Suppressor macrophage treated with lipopolysaccharide for 4 hours (primary cell): Measurements from ENCODE around the gene MRTFA.
"Not testable (repeated sequence)": the region's sequence is repeated elsewhere in the genome, so short reads cannot be mapped to it uniquely, and the experiment has no call there.

Source experiments
- DNase-seq: peaks from one replicate; pipeline ENCODE4 v3.0.0-alpha.2; 2020

The MRTFA gene

DNA sequence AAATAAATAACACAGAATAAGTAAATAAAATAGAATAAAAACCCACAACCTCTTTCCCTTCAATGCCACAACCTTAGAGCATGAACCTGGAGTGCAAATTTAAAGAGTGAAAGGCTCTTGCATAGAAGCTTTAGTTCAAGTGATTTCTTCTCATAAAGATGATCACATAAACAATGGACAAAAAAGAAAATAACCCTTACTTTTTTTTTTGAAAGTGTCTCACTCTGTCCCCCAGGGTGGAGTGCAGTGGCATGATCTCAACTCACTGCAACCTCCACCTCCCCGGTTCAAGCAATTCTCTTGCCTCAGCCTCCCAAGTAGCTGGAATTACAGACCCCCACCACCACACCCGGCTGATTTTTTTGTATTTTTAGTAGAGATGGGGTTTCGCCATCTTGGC, 10.7 kb downstream of the MRTFA start:
- DNase-seq = not testable (repeated sequence)

DNA sequence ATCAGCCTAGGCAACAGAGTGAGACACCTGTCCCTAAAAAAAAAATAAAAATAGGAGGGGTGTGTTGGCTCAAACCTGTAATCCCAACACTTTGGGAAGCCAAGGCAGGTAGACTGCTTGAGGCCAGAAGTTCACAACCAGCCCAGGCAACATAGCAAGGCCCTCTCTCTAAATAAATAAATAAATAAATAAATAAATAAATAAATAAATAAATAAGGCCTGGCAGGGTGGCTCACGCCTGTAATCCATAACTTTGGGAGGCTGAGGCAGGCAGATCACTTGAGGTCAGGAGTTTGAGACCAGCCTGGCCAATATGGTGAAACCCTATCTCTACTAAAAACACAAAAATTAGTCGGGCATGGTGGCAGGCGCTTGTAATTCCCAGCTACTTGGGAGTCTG, 11.2 kb downstream of the MRTFA start:
- DNase-seq = not testable (repeated sequence)

DNA sequence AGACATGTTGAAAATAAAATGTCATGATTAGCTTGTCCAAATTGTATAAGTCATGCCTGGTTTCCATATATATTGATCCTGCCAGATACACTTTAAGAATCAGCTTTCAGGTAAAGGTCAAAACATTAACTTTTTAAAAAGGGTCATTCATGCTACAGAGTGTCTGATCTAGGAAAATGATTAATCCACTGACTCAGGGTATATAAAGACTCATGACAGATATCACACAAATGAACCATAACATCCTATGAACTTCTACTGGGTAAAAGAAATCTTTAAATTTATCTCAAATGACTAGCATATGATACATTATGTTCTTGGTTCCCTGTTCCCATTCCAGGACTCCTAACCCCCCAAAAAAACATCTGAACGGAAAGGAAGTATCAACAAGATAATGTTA, 11.7 kb downstream of the MRTFA start:
- DNase-seq = no peak

DNA sequence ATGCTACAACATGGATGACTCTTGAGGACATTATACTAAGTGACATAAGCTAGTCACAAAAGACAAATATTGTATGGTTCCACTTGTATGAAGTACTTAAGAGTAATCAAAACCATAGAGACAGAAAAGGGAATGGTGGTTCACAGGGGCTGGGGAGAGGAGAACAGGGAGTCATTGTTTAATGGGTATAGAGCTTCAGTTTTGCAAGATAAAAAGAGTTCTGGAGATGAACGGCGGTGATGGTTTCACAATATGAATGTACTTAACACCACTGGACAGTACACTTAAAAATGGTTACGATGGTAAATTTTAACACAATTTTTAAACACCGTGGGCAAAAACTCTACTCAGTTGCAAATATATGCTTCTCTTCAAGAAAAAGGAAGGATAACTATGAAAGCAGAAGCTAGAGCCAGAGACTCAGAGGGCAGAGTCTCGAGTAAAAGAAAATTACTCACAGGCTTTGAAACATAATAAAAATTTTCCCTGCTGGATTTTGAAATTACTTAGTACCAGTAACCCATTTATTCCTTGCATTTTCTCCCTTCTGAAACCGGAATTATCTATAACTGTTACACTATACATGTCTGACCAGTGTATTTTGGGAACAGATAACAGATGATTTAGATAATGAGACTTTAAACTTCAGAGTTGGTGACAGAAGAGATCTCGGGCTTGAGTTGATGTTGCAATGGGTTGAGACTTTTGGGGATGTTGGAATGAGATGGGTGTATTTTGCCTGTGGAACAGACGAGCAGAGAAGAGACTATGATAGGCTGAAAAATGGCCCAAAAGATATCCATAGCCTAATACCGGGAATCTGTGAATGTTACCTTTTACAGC, 15.0 kb downstream of the MRTFA start:
- DNase-seq = peak; percentile 84

DNA sequence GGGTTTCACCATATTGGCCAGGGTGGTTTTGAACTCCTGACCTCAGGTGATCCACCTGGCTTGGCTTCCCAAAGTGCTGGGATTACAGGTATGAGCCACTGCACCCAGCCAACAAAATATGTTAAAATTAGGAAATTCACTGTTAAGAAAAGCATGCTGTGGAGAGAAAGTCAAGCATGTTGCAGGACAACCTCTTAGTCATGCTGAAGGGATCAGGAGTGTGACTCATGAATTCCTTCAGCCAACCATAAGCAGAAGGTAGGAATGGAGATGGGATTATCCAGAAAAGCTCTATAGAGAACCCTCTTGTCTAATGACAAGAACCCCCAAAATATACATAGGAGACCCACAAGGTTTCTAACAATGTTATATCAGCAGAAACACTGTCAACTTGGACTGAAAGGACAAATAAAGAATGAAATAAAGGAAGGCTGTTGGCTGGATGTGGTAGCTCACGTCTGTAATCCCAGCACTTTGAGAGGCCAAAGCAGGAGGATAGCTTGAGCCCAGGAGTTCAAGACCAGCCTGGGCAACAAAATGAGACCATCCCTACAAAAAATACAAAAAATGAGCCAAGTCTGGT, 16.0 kb downstream of the MRTFA start:
- peak; percentile 53 for DNase-seq

DNA sequence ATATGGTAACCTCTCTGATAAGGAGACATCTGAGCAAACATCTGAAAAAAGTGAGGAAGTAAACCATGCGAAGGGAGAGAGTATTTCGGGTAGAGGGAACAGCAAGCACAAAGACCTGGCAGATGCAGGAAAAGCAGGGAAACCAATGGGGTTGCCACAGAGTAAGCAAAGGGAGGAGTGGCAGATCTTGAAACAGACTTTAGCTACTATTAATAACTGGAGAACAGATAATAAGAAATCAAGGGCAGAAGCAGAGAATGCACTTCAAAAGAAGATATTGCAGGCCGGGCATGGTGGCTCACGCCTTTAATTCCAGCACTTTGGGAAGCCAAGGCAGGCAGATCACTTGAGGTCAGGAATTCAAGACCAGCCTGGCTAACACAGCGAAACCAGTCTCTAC, 18.1 kb downstream of the MRTFA start:
- no peak for DNase-seq

DNA sequence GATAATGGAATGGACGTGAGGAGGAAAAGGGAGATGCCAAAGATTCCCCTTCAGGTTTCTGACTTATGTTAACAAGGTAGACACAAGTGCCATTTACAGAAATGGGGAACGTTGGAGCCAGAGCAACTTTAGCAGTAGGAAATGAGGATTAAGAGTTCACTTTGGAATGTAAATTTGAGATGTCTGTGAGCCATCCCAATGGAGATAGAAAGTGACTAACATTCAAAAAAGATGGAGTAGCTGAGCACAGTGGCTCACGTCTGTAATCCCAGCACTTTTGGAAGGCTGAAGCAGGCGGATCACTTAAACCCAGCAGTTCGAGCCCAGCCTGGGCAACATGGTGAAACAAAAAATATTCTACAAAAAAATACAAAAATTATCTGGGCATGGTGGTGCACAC, 19.9 kb downstream of the MRTFA start:
- no peak for DNase-seq

DNA sequence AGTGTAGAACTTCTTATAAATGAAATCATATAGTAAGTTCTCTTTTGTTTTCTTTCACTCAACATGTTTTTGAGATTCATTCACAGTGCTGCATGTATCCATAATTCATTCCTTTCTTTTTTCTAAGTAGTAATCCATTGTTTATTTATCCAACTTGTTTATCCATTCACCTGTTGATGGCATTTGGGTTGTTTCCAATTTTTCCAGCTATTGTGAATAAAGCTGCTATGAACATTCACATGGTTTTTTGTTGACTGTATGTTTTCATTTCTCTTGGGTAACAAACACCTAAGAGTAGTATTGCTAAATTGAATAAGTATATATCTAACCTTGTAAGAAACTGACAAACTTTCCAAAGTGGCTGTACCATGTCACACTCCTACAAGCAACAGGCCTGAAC, 23.5 kb downstream of the MRTFA start:
- no peak for DNase-seq

DNA sequence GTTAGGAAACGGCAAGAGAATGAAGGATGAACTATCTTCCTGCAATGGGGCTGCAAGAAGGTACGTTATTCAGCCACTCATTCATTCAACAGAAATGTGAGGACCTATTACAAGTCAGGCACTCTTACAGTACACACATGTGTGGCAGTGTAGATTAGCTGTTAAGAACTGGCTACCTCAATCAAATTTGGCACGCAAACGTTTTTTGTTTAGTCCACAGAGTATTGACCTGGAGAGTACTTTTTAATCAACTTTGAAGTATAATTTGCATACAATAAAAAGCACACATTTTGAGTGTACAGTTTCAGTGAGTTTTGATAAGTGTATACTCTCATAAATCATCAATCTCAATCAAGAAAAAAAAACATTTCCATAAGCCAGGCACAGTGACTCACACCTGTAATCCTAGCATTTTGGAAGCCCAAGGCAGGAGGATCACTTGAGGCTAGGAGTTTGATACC, 24.2 kb downstream of the MRTFA start:
- no peak for DNase-seq

DNA sequence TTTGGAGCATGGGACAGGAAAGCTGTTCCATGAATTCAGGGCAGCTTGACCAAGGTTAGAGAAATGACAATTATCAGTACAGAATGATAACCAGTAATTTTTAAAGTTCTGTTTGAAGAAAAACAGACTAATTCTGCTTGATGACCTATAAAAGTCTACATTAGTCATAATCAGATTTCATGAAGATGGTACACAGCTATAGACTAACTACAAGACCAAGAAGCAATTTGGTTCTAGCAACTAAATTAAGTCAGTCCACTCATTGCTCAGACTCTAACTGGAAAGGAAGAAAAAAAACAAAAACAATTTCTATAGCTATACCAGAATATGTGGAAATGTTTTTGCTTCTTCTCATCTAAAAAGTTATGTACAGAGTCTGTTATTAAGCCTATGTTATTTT, 24.9 kb downstream of the MRTFA start:
- no peak for DNase-seq

DNA sequence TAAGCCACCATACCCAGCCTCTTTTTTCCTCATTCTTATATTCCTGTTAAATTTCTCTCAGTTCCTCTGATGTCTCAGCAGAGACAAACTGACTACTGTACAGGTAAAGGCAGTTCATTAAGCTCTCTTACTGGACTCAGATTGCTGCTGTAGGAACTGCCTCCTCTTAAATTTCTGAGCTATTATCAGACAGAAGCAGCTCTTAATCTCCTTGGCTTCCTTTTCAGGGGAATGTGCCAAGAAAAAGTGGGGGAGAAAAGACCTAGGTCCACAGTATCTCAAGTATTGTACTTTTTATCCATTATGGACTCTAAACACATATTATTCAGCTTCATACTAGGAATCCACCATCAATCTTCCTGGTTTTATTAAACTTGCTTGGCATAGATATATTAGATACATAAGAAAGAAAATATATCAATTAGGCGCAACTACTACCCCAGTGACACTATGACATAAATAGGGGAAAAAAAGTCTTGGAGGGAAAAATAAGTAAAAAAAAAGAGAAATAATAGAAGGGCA, 26.1 kb downstream of the MRTFA start:
- DNase-seq = no peak

DNA sequence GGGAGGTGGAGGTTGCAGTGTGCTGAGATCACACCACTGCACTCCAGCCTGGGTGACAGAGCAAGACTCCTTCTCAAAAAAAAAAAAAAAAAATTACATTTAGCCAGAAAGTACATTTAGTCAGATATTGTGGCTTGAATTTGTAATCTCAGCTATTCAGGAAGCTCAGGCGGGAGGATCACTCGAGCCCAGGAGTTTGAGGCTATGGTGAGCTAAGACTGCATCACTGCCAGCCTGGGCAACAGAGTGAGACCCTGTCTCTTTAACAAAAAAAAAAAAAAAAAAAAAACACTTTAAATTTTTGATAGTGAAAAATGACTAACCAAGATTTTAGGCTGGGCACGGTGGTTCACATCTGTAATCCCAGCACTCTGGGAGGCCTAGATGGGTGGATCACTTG, 27.3 kb downstream of the MRTFA start:
- DNase-seq = no peak

DNA sequence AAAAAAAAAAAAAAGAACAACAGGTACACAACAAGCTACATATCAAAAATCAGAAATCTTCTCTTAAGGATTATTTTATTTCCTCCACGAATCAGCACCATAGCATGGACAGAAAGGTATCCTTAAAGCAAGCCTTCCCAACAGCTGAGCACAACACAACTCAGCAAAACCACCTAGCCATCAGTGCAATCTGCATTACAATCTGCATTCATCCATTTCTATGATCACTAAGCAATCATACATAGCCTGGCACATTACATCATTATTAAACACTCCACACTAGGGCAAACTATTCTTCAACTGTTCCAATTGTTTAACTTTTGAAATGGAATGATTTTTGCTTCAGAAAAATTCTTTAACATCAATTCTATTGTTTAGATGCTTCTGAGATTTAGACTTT, 29.0 kb downstream of the MRTFA start:
- no peak for DNase-seq

DNA sequence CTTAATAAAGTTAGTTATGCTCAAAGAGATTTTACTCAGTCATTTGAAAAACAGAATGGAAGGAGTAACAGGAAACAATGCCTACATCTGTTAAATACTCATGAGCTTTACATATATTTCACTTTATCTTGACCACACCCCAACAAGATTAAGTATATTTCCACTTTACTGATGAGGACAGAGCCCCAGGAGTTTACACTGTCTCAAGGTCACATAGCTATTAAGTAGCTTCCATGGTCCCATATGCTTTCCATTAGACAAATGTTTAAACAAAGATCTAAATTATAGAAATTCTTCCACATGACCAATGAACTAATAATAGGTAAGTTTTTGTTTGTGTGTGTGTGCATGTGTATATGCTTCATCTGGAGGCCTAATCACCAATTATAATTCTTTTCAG, 30.2 kb downstream of the MRTFA start:
- no peak for DNase-seq

DNA sequence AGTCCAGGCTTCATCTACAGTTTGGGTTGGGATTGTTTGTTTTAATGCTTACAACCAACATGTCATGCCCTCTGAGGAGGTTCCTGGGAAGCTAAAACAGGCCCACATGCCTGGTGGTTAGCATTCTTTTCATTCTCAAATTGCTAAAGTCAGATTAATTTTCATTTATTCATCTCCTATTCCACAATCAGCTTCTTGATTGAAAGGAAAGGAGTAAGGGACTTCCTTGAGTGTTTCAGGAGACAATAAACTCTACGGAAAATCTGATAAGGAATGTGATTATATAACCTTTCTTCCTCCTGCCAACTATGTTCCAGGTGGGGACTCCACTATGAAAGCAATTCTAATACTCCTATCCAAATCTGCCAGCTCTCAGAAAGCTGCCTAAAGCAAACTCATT, 30.8 kb downstream of the MRTFA start:
- DNase-seq = no peak

DNA sequence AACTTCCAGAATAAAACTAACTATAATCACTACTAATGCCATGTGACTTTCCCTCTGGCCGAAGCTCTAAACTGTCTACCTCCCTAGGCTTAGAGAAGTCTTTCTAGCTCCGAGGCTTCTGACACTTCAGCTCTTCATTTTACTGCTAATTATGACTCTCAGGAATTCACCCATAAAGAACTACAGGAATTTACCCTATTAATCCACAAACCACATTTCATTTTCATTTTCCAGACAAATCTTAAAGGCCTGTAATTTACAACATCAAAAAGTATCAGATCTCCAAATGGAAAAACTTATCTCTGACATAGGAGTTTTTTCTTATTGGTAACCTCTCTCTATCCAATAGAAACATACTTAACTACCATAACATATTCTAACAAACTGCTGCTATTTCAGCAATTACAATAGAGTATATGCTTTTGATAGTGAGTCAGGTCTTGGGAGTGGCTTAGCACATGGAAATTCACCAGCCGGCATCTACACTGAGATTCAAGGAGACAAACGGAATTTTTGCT, 33.4 kb downstream of the MRTFA start:
- DNase-seq = peak; percentile 53

DNA sequence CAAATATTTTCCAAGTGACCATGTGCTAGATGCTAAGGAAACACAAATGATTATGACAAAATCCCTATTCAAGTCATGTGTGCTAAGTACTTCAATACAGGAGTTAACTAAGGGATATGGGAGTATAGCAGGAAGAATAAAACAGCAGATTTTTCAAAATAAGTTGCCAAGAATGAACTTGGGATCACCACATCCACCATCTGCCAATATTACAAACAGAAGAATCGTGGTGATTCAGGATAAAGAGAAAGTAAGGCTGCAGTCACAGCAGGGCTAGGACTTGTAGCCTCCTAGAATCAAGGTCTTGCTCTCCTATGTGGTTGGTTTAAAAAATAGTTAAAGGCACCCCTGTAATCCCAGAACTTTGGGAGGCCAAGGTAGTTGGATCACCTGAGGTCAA, 34.3 kb downstream of the MRTFA start:
- DNase-seq = no peak

DNA sequence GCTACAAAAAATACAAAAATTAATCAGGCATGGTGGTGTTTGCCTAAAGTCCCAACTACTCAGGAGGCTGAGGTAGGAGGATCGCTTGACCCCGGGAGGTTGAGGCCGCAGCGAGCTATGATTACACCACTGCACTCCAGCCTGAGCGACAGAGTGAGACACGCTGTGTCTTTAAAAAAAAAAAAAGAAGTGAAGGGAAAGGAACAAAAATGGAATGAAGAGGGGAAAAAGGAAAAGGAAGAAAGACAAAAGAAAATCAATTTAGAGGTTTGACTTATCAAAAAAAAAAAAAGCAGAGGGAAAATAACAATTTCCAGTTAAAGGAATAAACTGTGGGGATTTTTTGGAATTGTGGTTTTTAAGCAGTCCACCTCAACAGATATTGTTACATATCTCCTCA, 36.8 kb downstream of the MRTFA start:
- DNase-seq = no peak

DNA sequence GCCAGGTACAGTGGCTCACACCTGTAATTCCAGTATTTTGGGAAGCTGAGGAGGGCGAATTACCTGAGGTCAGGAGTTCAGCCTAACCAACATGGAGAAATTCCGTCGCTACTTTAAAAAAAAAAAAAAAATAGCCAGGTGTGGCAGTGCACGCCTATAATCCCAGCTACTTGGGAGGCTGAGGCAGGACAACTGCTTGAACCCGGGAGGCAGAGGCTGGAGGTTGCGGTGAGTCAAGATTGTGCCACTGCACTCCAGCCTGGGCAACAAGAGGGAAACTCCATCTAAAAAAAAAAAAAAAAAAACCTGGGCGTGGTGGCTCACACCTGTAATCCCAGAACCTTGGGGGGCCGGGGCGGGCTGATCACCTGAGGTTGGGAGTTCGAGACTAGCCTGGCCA, 37.8 kb downstream of the MRTFA start:
- DNase-seq = not testable (repeated sequence)

DNA sequence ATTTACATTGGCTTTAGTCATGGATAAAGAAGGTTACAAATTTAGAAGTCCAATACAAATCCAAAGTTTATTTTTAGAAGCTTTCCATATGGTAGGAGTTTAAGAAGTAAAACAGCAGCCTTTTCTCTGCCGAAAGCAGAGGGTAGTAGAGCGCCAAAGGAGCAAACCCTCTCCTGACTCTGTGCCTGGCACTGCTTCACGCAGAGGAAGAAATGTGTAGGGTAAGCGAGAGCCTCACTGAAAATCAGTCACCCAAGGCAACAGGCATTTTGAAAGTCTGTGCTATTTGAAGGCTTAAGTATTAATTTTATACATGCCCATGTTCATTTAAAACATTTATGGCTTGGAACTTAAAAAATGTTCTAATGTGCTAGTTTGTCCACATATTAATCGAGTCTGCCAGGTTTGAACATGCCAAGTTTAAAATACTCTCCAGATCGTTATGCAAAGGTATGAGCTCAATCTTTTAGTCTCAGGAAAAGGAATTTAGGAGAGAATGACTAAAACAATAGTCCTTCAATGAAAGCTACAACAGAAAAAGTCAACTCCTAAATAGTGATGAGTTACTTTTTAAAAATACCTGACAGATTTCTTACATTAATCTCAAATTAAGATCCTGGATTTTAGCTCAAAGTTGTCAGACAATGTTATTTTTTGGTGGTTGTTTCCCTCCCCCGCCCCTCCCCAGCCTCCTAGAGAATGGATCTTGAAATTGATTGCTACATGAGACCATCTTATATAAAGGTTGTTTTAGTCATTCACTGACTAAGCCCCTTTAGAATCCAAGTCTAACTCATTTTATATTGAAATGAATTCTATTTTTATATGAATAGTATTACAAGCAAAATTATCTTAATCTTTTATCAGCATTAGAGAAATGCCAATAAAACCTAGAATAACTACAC, 38.7 kb downstream of the MRTFA start:
- no peak for DNase-seq

DNA sequence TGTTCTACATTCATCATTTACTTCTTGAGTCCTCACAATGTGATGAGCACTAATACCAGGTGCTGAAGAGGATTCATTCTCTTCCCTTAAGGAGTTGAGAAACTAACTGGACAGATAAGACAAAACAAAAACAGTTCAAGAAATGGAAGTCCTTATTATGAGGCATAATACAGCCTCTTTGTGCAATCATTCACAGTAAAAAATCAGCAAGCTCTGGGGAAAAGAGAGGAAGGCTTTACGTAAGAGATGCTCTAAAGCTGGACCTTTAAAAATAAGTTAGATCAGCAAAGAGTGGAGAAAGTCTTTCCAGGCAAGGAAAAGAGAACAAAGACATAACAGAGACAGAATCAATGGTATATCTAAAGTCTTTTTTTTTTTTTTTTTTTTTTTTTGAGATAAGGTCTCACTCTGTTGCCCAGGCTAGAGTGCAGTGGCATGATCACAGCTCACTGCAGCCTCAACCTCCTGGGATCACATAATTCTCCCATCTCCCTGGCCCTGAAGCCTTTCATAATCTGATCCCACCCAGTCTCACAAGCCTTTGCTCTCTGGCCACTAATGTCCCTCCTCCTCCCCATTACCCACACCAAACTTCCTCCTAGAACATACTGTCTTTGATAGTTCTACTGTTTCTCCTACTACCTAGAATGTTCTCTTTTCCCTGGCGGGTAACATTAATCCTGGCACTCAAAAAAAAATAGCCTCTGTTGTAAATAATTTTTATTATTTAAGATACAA, 40.9 kb downstream of the MRTFA start:
- peak; percentile 62 for DNase-seq

DNA sequence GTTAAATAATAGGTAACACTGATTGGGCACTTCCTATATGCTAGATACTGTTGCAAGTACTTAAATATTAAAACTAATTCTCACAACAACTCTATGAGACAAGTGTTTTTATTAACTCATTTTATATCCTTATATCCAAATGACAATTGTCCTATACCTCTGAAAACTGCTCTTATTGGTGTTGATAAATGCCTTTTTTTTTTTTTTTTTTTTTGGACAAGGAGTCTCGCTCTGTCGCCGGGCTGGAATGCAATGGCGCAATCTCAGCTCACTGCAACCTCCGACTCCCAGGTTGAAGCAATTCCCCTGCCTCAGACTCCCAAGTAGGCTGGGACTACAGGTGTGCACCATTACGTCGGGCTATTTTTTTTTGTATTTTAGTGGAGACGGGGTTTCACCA, 41.6 kb downstream of the MRTFA start:
- no peak for DNase-seq
